Keratinocyte (primary cell): ENCODE measurements around the gene MYO1H. TPM values are rescaled to one million over a fixed set of nuclear protein-coding genes. Genes with fewer than 3 reads are reported as not detected.
"Not testable (repeated sequence)": the region's sequence is repeated elsewhere in the genome, so short reads cannot be mapped to it uniquely, and the experiment has no call there.

Source experiments
- DNase-seq: peaks from one replicate; pipeline ENCODE4 v3.0.0-alpha.2; 2011; ENCODE audit warnings: low read depth, missing footprints, low spot score
- FAIRE-seq: peaks from 2 replicates; lab custom pipeline; 2011; peaks lifted over from hg19 to GRCh38; lab: Jason Lieb, UNC
- H2AFZ ChIP-seq: 2 replicates; pipeline ENCODE4 v1.6.0; 2012; ENCODE audit warnings: low read length, control low read depth, inconsistent platforms; ENCODE audit not compliant: control insufficient read depth
- H3K27ac ChIP-seq: 2 replicates; pipeline ENCODE4 v1.5.1; 2011; ENCODE audit warnings: low read length; ENCODE audit not compliant: control insufficient read depth, insufficient read depth
- H3K27me3 ChIP-seq: 3 replicates; pipeline ENCODE4 v1.6.0; 2011; ENCODE audit warnings: low read length; ENCODE audit not compliant: control insufficient read depth, insufficient read depth; ENCODE audit errors: extremely low read depth
- H3K36me3 ChIP-seq, 2 experiments: 2 replicates in 1 of 2; 3 replicates in 1 of 2; pipeline ENCODE4 v1.5.1; 2011; ENCODE audit warnings: low read length in 2 of 2, mild to moderate bottlenecking in 1 of 2; ENCODE audit not compliant: control insufficient read depth in 2 of 2, insufficient read depth in 2 of 2; ENCODE audit errors: extremely low read depth in 1 of 2
- H3K4me1 ChIP-seq: 3 replicates; pipeline ENCODE4 v1.5.1; 2011; ENCODE audit warnings: low read length; ENCODE audit not compliant: control insufficient read depth, insufficient read depth; ENCODE audit errors: extremely low read depth
- H3K4me2 ChIP-seq: 3 replicates; pipeline ENCODE4 v1.6.0; 2011; ENCODE audit warnings: low read depth, low read length; ENCODE audit not compliant: control insufficient read depth, insufficient read depth; ENCODE audit errors: extremely low read depth
- H3K4me3 ChIP-seq, 3 experiments: fragments of 200-600 bp in 1 of 3; sonication (generic) in 1 of 3; 2 replicates in 2 of 3; 3 replicates in 1 of 3; pipeline ENCODE4 v1.5.1; 2011 to 2016; ENCODE audit warnings: low read length in 3 of 3, mild to moderate bottlenecking in 3 of 3, control low read depth in 2 of 3, inconsistent platforms in 1 of 3, low read depth in 1 of 3, mixed read lengths in 1 of 3, mixed run types in 1 of 3, moderate library complexity in 1 of 3; ENCODE audit not compliant: control insufficient read depth in 2 of 3, insufficient read depth in 2 of 3; ENCODE audit errors: extremely low read depth in 1 of 3
- H3K79me2 ChIP-seq: 2 replicates; pipeline ENCODE4 v1.6.0; 2012; ENCODE audit warnings: low read length; ENCODE audit not compliant: control insufficient read depth, insufficient read depth
- H3K9ac ChIP-seq: 3 replicates; pipeline ENCODE4 v1.6.0; 2011; ENCODE audit warnings: low read length; ENCODE audit not compliant: control insufficient read depth, insufficient read depth; ENCODE audit errors: extremely low read depth
- H3K9me1 ChIP-seq: 3 replicates; pipeline ENCODE4 v1.6.0; 2011; ENCODE audit warnings: low read length; ENCODE audit not compliant: control insufficient read depth, insufficient read depth; ENCODE audit errors: extremely low read depth
- H3K9me3 ChIP-seq: 2 replicates; pipeline ENCODE4 v1.5.1; 2012; ENCODE audit warnings: low read depth, low read length; ENCODE audit not compliant: control insufficient read depth
- H4K20me1 ChIP-seq: 3 replicates; pipeline ENCODE4 v1.6.0; 2011; ENCODE audit warnings: low read length; ENCODE audit not compliant: control insufficient read depth, insufficient read depth; ENCODE audit errors: extremely low read depth
- EZH2 ChIP-seq: IDR thresholded peaks from one replicate; pipeline ENCODE4 v1.6.1; 2012; ENCODE audit warnings: inconsistent platforms, mild to moderate bottlenecking, low read length, moderate library complexity
- dilution Hi-C: fragments of 300-500 bp; cut with MboI; formaldehyde crosslinking; loops from one replicate; pipeline ENCODE4 v1.7.0; 2020; ENCODE audit warnings: low sequenced_read_pairs; ENCODE audit not compliant: extremely low pct_ligation_motif_present
- polyA plus RNA-seq, 5 experiments: library from polyadenylated mRNA; depleted of rRNA in 3 of 5; stranded (reverse) in 3 of 5; stranded (forward) in 1 of 5; unstranded in 1 of 5; fragments of >200 nt; gene quantifications; 1 replicate in 1 of 5; 2 replicates in 3 of 5; 3 replicates in 1 of 5; pipeline versions ENCODE4 v1.2.1 to v1.2.3, GENCODE V29; 2011 to 2012; ENCODE audit warnings: missing spikeins in 2 of 5, low read depth in 1 of 5, low replicate concordance in 1 of 5
- TF ChIP-seq, protein P1 (sequence below), 3 experiments: IDR thresholded peaks in 1 of 3; conservative IDR thresholded peaks in 1 of 3; optimal IDR thresholded peaks in 1 of 3; 2 replicates in 2 of 3; 3 replicates in 1 of 3; pipeline versions ENCODE3 to v1.5.1; 2011; ENCODE audit warnings: low read length in 3 of 3, mild to moderate bottlenecking in 3 of 3, moderate library complexity in 2 of 3, control low read depth in 1 of 3, inconsistent platforms in 1 of 3; ENCODE audit not compliant: insufficient read depth in 2 of 3; ENCODE audit errors: extremely low read depth in 1 of 3

The MYO1H gene
- polyA plus RNA-seq, 1 donor (not counting 4 experiments of a cell fraction or from before 2014, with no cell fraction given), result not detected

GRCh38 chr12:109436188-109436560 lies 88.5 kb downstream of the MYO1H start:
- Histone ChIP-seq H4K20me1 (no peaks in the 10 kb centered on the region), H3K9me1 (no peaks in the 10 kb centered on the region), H3K4me2 (no peak overlapping the region), H3K27ac (no peak overlapping the region), H3K27me3 (no peaks in the 10 kb centered on the region), H2AFZ (no peak overlapping the region), H3K36me3 (no peaks in the 10 kb centered on the region), H3K79me2 (no peaks in the 10 kb centered on the region), H3K9ac (no peak overlapping the region), H3K9me3 (no peaks in the 10 kb centered on the region), H3K4me1 (peaks cover 5% of the 10 kb centered on the region), H3K4me3 (no peak overlapping the region)
- dilution Hi-C loops, result no loop called here
- DNase-seq (no peak), FAIRE-seq (no peak)
- TF ChIP-seq EZH2, result no peak
- TF ChIP-seq, protein P1, sequence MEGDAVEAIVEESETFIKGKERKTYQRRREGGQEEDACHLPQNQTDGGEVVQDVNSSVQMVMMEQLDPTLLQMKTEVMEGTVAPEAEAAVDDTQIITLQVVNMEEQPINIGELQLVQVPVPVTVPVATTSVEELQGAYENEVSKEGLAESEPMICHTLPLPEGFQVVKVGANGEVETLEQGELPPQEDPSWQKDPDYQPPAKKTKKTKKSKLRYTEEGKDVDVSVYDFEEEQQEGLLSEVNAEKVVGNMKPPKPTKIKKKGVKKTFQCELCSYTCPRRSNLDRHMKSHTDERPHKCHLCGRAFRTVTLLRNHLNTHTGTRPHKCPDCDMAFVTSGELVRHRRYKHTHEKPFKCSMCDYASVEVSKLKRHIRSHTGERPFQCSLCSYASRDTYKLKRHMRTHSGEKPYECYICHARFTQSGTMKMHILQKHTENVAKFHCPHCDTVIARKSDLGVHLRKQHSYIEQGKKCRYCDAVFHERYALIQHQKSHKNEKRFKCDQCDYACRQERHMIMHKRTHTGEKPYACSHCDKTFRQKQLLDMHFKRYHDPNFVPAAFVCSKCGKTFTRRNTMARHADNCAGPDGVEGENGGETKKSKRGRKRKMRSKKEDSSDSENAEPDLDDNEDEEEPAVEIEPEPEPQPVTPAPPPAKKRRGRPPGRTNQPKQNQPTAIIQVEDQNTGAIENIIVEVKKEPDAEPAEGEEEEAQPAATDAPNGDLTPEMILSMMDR (optimal IDR thresholded peaks at IDR 0.05 in 1 of 3, IDR thresholded peaks at IDR 0.05 in 1 of 3, conservative IDR thresholded peaks at IDR 0.05 in 1 of 3; ENCODE audit: extremely low read depth in 1 of 3, insufficient read depth in 2 of 3, low read length in 3 of 3), result no peak

- Histone ChIP-seq H3K9me1 (no peaks in the 10 kb centered on the region), H4K20me1 (no peaks in the 10 kb centered on the region), H3K36me3 (no peaks in the 10 kb centered on the region), H3K4me1 (no peaks in the 10 kb centered on the region), H3K9ac (no peak overlapping the region), H3K4me3 (no peak overlapping the region), H3K4me2 (no peak overlapping the region), H3K9me3 (no peaks in the 10 kb centered on the region), H3K27me3 (no peaks in the 10 kb centered on the region), H3K79me2 (no peaks in the 10 kb centered on the region), H2AFZ (no peak overlapping the region), H3K27ac (no peak overlapping the region)
- FAIRE-seq (no peak), DNase-seq (no peak)
- dilution Hi-C loops, result no loop called here
- TF ChIP-seq, protein P1 (optimal IDR thresholded peaks at IDR 0.05 in 1 of 3, IDR thresholded peaks at IDR 0.05 in 1 of 3, conservative IDR thresholded peaks at IDR 0.05 in 1 of 3; ENCODE audit: extremely low read depth in 1 of 3, insufficient read depth in 2 of 3, low read length in 3 of 3), result no peak
- TF ChIP-seq EZH2, result no peak
These were observed 91.5 kb downstream of the MYO1H start for GRCh38 chr12:109439181-109439580.

DNA sequence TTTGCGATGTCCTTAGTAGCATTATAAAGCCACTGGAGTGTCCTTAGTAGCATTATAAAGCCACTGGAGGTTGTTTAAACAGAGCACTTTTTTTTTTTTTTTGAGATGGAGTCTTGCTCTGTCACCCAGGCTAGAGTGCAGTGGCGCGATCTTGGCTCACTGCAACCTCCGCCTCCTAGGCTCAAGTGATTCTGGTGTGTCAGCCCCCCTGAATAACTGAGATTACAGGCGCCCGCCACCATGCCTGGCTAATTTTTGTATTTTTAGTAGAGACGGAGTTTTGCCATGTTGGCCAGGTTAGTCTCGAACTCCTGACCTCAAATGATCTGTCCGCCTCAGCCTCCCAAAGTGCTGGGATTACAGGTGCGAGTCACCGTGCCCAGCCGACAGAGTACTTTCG lies 92.3 kb downstream of the MYO1H start:
- H3K4me2 ChIP-seq, H2AFZ ChIP-seq, H3K27me3 ChIP-seq, H3K4me1 ChIP-seq, H3K27ac ChIP-seq, H4K20me1 ChIP-seq, H3K9me3 ChIP-seq, DNase-seq, H3K79me2 ChIP-seq, FAIRE-seq, dilution Hi-C loops, H3K36me3 ChIP-seq, H3K9ac ChIP-seq, H3K4me3 ChIP-seq, H3K9me1 ChIP-seq: not testable (repeated sequence)
